KMS-11 (cell line): Measurements from ENCODE around the gene DUSP14.

Experiments
- H2AFZ ChIP-seq: fragments of 200-600 bp; sonication (generic); 2 replicates; pipeline ENCODE4 v1.6.1; 2016; ENCODE audit warnings: antibody characterized with exemption, mixed run types, low read depth
- H3K27ac ChIP-seq: fragments of 200-600 bp; sonication (generic); 2 replicates; pipeline ENCODE4 v1.6.1; 2016; ENCODE audit warnings: mild to moderate bottlenecking, mixed run types
- H3K27me3 ChIP-seq: fragments of 200-600 bp; sonication (generic); 2 replicates; pipeline ENCODE4 v1.6.1; 2017; ENCODE audit warnings: mild to moderate bottlenecking, low read depth, mixed run types, moderate library complexity; ENCODE audit not compliant: insufficient read depth
- H3K36me3 ChIP-seq: fragments of 200-600 bp; sonication (generic); 2 replicates; pipeline ENCODE4 v1.6.1; 2017; ENCODE audit warnings: mild to moderate bottlenecking, mixed run types; ENCODE audit not compliant: insufficient read depth
- H3K4me1 ChIP-seq: fragments of 200-600 bp; sonication (generic); 2 replicates; pipeline ENCODE4 v1.6.1; 2016; ENCODE audit warnings: mild to moderate bottlenecking, low read depth, mixed run types; ENCODE audit not compliant: poor library complexity, severe bottlenecking
- H3K4me2 ChIP-seq: fragments of 200-600 bp; sonication (generic); 2 replicates; pipeline ENCODE4 v1.7.0; 2016; ENCODE audit warnings: mild to moderate bottlenecking, mixed run types
- H3K4me3 ChIP-seq: fragments of 200-600 bp; sonication (generic); IDR thresholded peaks from 2 replicates; pipeline ENCODE4 v1.6.1; 2017; ENCODE audit warnings: low read depth, low read length, mixed read lengths; ENCODE audit not compliant: insufficient read depth
- H3K79me2 ChIP-seq: fragments of 200-600 bp; sonication (generic); 2 replicates; pipeline ENCODE4 v1.6.1; 2016; ENCODE audit warnings: low read depth, mixed run types; ENCODE audit not compliant: insufficient read depth
- H3K9ac ChIP-seq: fragments of 200-600 bp; sonication (generic); 2 replicates; pipeline ENCODE4 v1.6.1; 2016; ENCODE audit warnings: mild to moderate bottlenecking, mixed run types
- H4K20me1 ChIP-seq: fragments of 200-600 bp; sonication (generic); 2 replicates; pipeline ENCODE4 v1.6.1; 2016; ENCODE audit warnings: mild to moderate bottlenecking, mixed run types; ENCODE audit not compliant: insufficient read depth
- TF ChIP-seq, protein P1 (sequence below): fragments of 200-600 bp; sonication (generic); conservative IDR thresholded peaks from 2 replicates; pipeline ENCODE4 v1.6.1; 2017; ENCODE audit warnings: low read depth, mild to moderate bottlenecking, antibody characterized with exemption, low read length, moderate library complexity, mixed read lengths

DUSP14 gene

DNA sequence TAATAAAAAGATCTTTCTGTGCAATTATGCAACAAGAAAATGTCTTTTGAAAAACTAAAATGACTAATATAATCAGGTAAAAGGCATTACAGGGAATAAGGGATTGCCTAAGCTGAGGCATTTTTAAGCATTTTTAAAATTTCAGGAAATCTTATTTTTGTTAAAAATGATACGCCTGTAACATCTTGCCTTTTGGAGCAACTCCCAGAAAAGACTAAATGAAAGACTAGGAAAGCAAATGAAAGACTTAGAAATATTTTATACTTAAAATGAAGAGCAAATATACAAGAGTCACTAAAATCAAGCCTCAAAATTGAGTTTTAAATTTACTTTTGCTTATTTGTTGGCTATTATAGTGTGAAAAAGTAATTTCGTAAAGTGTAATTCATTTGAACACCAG, 55.8 kb downstream of the DUSP14 start:
- no peaks in the 10 kb centered on the region for H3K27me3 ChIP-seq
- peaks cover 5% of the 10 kb centered on the region; the same call in 1 of the 2 replicates for H3K79me2 ChIP-seq

DNA sequence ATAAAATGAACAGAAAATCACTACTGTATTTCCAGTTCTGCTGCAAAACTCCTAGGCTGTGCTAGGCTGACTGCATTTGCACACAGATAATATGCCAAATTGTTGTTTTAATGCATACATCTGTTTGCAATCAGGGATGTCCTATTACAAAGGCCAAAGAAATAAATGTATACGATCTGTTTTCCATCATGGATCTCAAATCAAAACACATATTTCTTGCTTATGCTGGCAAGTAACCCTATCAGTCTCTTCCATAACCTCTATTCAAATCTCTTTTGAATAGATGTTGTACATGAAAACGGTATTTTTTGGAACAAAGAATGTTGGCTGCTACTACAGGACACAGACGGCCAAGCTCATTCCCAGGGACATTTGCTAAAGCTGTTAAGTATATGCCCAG, 56.6 kb downstream of the DUSP14 start:
- H3K36me3 ChIP-seq: no peaks in the 10 kb centered on the region
- H3K27me3 ChIP-seq: no peaks in the 10 kb centered on the region
- peaks cover 13% of the 10 kb centered on the region; the same call in 1 of the 2 replicates for H3K79me2 ChIP-seq
- H3K4me2 ChIP-seq: no peak overlapping the region
- no peak overlapping the region for H3K4me3 ChIP-seq
- H3K4me1 ChIP-seq: peaks cover 47% of the 10 kb centered on the region
- TF ChIP-seq, protein P1, sequence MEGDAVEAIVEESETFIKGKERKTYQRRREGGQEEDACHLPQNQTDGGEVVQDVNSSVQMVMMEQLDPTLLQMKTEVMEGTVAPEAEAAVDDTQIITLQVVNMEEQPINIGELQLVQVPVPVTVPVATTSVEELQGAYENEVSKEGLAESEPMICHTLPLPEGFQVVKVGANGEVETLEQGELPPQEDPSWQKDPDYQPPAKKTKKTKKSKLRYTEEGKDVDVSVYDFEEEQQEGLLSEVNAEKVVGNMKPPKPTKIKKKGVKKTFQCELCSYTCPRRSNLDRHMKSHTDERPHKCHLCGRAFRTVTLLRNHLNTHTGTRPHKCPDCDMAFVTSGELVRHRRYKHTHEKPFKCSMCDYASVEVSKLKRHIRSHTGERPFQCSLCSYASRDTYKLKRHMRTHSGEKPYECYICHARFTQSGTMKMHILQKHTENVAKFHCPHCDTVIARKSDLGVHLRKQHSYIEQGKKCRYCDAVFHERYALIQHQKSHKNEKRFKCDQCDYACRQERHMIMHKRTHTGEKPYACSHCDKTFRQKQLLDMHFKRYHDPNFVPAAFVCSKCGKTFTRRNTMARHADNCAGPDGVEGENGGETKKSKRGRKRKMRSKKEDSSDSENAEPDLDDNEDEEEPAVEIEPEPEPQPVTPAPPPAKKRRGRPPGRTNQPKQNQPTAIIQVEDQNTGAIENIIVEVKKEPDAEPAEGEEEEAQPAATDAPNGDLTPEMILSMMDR: no peak
- no peak overlapping the region for H2AFZ ChIP-seq
- no peak overlapping the region for H3K27ac ChIP-seq
- H4K20me1 ChIP-seq: no peaks in the 10 kb centered on the region
- no peak overlapping the region for H3K9ac ChIP-seq

More for the DNA sequence above, 55.8 kb downstream of the DUSP14 start:
- Histone ChIP-seq H3K4me1 (peaks cover 49% of the 10 kb centered on the region), H3K9ac (no peak overlapping the region), H3K27ac (no peak overlapping the region), H4K20me1 (no peaks in the 10 kb centered on the region), H3K36me3 (no peaks in the 10 kb centered on the region), H2AFZ (no peak overlapping the region), H3K4me2 (no peak overlapping the region), H3K4me3 (no peak overlapping the region)
- TF ChIP-seq, protein P1: no peak

DNA sequence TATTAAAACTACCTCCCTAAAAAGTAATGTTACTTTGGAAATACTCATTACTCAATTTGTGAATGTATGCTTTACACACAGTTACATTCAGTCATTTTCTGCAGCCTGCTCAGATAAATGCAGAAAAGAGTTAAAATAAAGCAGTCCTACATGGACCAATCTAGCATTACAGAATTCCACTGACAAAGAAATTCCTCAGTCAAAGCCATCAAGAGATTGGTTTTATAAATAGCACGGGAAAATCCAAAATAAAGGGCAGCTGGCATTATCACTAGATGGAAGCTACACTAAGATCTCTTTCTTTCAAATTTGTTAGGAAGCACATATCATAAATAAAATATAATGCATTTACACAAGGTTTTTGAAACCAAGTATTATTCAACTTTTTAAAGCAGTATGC, 58.3 kb downstream of the DUSP14 start:
- TF ChIP-seq, protein P1: no peak
- peaks cover 47% of the 10 kb centered on the region for H3K4me1 ChIP-seq
- H3K9ac ChIP-seq: no peak overlapping the region
- no peaks in the 10 kb centered on the region for H3K27me3 ChIP-seq
- H3K4me2 ChIP-seq: no peak overlapping the region
- no peak overlapping the region for H3K4me3 ChIP-seq
- H3K27ac ChIP-seq: no peak overlapping the region
- no peak overlapping the region for H2AFZ ChIP-seq
- peaks cover 16% of the 10 kb centered on the region; the same call in 1 of the 2 replicates for H3K79me2 ChIP-seq
- no peaks in the 10 kb centered on the region for H3K36me3 ChIP-seq
- no peaks in the 10 kb centered on the region for H4K20me1 ChIP-seq

DNA sequence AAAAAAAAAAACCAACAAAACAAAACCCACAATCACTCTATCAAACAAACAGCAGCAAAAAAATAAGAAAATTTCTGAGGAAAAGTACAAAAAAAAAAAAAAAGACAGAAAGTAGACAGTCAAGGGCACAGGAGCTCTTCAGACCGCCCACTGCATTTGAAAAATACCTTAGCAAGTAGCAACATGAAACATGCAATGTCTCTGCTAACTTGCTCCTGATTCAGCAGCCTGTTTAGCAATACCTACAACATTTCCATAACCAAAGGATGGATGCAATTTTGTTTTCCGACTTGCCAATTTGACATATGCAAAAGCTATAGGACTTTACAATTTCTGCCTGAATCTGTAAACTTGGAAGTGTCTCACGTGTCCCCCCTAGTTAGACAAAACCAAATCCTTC, 62.1 kb downstream of the DUSP14 start:
- H4K20me1 ChIP-seq: no peaks in the 10 kb centered on the region
- peak overlapping the region; percentile 82; the same call in 1 of the 2 replicates for H3K27ac ChIP-seq
- peaks cover 16% of the 10 kb centered on the region; the same call in 1 of the 2 replicates for H3K79me2 ChIP-seq
- H3K4me2 ChIP-seq: peak overlapping the region; percentile 66; the same call in 1 of the 2 replicates
- H3K27me3 ChIP-seq: no peaks in the 10 kb centered on the region
- no peaks in the 10 kb centered on the region for H3K36me3 ChIP-seq
- H2AFZ ChIP-seq: no peak overlapping the region
- TF ChIP-seq, protein P1: no peak
- peak overlapping the region; percentile 2; the same call in 1 of the 2 replicates for H3K9ac ChIP-seq
- H3K4me1 ChIP-seq: peaks cover 59% of the 10 kb centered on the region
- H3K4me3 ChIP-seq: no peak overlapping the region
